Stimulated activated CD4-positive, alpha-beta T cell treated with anti-CD3 and anti-CD28 coated beads, Interleukin-1b, Interleukin-23, amount 100 ng/mL, for 24 hours (primary cell): ENCODE data around the gene NPHS1.
"Not testable (repeated sequence)": the region's sequence is repeated elsewhere in the genome, so short reads cannot be mapped to it uniquely, and the experiment has no call there.

ENCODE experiments used
- DNase-seq, 4 experiments: peaks; one replicate each; pipeline ENCODE4 v3.0.0-alpha.2; 2020; ENCODE audit warnings: low read depth in 4 of 4, low spot score in 1 of 4

NPHS1 gene, protein sequence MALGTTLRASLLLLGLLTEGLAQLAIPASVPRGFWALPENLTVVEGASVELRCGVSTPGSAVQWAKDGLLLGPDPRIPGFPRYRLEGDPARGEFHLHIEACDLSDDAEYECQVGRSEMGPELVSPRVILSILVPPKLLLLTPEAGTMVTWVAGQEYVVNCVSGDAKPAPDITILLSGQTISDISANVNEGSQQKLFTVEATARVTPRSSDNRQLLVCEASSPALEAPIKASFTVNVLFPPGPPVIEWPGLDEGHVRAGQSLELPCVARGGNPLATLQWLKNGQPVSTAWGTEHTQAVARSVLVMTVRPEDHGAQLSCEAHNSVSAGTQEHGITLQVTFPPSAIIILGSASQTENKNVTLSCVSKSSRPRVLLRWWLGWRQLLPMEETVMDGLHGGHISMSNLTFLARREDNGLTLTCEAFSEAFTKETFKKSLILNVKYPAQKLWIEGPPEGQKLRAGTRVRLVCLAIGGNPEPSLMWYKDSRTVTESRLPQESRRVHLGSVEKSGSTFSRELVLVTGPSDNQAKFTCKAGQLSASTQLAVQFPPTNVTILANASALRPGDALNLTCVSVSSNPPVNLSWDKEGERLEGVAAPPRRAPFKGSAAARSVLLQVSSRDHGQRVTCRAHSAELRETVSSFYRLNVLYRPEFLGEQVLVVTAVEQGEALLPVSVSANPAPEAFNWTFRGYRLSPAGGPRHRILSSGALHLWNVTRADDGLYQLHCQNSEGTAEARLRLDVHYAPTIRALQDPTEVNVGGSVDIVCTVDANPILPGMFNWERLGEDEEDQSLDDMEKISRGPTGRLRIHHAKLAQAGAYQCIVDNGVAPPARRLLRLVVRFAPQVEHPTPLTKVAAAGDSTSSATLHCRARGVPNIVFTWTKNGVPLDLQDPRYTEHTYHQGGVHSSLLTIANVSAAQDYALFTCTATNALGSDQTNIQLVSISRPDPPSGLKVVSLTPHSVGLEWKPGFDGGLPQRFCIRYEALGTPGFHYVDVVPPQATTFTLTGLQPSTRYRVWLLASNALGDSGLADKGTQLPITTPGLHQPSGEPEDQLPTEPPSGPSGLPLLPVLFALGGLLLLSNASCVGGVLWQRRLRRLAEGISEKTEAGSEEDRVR (N-terminal part only)

DNA sequence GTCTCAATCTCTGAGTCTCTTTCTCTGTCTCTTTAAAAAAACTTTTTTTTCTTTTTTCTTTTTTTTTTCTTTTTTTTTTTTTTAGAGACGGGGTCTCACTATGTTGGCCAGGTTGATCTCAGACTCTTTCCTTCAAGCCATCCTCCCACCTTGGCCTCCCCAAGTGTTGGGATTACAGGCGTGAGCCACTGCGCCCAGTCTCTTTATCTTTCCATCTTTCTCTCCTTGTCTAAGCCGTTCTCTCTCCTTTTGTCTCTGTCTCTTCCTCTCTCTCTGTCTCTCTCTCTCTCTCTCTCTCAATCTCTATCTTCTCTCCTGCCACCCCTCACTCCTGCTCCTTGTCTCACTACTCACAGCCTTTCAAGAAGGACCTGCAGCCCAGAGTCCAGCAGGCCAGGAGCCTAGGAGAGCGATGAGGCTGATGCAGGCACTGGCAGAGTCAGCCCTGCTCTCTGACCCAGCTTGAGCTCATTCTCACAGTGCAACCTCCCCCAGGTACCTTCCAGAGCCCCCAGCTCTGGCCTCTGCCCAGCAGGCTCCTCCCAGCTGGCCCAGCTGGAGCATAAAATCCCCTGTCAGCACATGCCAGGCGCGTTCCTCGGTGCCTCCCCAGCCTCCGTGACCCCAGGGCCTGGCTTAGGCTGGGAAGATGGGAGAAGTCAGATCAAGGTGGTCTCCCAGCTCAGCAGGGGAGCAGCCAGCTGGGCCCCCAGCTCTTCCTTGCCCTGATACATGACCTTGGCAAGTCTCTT, at the start of gene NPHS1:
Gene NPHS1 (minus strand): TSS at position 476 of the 752 bp plus-strand sequence. CDS start 667 bp downstream, outside the sequence.
- no peak for DNase-seq

DNA sequence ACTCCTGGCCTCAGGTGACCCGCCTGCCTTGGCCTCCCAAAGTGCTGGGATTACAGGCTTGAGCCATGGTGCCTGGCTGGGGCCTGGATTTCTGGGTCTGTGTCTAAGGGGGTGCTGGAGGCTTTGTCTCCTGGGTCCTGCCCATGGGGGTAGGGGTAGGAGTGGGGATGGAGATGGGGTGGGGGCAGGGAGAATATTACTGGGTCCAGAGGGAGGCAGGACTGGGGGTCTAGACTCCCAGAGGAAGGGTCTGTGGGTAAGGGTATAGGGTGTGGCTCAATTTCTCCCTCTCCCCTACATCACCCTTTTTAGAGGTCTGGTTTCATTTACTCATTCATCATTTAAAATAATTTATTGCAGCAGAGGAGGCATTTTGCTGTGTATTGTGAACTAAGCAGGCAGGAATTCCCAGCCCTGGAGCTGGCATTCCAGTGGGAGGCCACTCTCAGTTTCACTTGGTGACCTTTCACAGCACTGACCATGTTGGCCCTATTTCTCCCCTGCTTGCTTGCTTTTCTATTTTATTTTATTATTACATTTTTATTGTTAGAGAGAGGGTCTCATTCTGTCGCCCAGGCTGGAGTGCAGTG, 48.8 kb upstream of the NPHS1 start:
- DNase-seq, result no peak

DNA sequence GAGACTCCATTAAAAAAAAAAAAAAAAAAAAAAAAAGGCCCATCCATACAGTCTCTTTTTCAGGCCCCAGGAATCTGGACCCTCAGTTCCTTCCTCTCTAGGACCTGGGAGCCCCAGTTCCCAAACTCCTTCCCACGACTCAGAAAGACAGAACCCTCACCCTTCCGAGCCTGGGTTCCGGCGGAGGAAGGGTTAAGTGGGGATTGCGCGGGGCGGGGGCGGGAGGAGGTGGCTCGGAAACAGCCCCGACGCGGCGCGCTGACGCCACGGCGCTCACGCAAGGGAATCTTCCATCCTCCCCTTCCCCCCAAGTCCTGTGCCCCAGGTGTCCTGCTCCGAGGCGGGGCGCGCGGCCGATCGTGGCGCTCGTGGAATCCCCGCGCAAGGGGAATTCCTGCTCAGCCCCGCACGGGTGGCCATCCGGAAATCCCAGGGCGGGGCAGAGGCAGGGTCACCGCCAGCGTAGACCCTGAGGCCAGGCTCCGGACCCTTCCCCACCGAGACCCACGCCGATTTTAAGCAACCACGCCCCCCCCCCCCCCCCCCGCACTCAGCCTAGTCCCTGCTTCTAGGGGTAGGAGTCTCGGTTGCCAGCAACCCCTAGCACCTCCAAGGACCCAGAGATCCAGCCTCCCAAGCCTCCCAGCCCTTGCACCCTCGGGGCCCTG, 47.4 kb upstream of the NPHS1 start:
- DNase-seq, result peak; percentile 69 to 84 (median 76)

DNA sequence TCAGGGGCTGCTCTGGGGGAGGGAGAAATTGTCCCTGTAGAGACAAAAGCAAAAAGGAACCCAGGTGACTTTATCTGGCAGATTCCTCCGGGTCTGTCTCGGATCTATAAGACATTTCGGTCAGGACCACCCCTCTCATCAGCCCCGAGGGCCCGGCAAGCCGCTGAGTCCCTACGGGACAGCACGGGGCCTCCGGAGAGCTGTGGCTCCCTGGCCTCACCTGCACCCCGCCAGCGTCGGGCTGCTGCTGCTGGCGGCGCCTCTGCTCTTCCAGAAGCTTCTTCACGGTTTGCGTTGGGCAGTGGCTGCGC, 46.1 kb upstream of the NPHS1 start:
- no peak for DNase-seq

DNA sequence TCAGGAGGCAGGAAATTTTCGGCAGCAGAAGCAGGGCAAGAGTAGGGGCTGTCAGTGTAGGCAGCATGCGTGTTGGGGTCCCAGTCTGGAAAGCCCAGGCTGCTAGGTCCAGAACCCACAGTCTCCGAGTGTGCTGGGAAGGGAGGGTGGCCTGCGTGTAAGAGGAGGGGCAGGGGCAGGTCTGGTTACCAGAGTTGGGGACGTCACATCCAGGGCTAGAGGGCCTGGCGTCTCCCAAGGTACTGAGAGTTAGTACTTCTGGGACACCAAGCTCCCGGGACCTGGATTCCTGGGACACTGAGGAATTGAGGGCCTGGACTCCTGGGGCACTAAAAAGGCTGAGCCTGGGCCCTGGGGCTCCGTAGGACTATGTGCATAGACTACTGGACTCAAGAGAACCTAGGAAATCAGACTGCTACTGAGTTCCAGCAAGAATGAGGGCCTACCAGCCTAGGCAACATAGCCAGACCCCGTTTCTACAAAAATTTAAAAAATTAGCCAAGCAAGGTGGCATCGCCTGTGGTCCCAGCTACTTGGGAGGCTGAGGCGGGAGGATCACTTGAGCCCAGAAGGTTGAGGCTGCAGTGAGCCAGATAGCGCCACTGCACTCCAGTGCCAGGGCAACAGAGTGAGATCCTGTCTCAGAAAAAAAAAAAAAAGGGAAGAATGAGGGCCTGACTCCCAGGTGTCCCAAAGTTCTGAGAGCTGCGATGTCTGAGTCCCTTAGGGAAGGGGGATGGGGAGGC, 45.6 kb upstream of the NPHS1 start:
- no peak for DNase-seq

DNA sequence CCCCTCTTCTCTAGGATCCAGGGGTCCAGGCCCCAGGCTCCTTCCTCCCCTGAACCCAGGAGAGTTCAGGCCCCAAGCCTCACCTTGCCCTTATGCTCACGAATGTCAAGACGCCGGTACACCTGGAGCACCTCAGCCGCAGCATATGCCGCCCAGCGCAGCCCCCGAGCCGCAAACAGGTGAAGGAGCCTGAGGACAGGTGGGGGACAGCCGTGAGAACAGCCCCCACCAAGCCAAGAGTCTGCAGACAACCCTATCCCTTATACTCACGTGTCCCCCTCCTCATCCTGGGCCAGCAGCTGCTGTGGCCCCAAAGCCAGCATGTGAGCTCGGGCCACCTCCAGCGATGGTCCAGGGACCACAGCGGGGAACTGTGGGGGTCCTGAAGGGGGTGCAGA, 44.3 kb upstream of the NPHS1 start:
- no peak for DNase-seq

DNA sequence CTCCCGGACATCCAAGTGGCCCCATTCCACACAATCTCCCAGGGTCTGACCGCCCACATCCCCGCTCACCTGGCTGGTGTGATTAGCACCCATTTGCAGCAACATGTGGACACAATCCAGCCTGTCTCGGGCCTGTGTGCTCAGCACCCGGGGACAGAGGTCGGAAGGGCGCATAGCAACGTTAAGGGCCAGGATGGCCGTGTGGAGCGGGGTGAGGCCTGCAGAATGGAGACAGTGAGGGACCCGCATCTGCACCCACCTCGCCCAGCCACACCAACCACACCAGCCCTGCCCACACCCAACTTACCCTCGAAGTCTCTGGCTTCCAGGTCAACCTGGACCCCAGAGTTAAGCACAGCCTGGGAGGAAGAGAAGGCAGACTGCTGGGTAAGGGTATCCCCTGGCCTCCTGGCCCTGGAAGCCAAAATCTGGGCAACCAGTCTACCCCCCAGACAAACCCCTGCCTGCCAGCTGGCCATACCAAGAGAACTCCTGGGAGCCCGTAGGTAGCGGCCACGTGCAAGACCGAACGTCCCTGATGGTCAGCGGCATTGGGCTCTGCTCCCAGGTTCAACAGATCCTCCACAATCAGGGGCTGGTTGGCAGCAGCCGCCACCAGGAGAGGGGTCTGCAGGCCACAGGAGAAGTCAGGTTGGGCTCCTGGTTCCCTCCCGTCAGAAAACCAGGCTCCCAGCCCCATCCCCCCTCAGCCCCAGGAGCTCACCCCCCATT, 43.8 kb upstream of the NPHS1 start:
- DNase-seq, result no peak

DNA sequence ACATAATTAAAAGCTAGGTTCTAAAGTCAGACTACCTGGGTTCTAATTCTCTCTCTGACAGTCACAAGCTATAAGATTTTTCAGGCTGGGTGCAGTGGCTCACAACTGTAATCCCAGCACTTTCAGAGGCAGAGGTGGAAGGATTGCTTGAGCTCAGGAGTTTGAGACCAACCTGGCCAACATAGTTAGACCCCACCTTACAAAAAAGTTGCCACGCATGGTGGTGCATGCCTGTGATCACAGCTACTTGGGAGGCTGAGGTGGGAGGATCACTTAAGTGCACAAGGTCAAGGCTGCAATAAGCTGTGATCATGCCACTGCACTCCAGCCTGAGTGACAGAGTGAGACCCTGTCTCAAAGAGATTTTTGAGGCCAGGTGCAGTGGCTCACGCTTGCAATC, 42.0 kb upstream of the NPHS1 start:
- DNase-seq, result no peak

DNA sequence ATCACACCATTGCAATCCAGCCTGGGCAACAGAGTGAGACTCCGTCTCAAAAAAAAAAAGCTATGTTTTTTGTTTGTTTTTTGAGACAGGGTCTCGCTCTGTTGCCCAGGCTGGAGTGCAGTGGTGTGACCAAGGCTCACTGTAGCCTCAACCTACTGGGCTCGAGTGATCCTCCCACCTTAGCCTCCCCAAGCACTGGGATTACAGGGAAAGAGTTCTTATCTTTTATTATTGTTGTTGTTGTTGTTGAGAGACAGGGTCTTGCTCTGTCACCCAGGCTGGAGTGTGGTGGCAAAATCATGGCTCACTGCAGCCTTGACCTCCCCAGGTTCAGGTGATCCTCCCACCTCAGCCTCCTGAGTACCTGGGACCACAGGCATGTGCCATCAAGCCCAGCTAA, 39.5 kb upstream of the NPHS1 start:
- not testable (repeated sequence) for DNase-seq

DNA sequence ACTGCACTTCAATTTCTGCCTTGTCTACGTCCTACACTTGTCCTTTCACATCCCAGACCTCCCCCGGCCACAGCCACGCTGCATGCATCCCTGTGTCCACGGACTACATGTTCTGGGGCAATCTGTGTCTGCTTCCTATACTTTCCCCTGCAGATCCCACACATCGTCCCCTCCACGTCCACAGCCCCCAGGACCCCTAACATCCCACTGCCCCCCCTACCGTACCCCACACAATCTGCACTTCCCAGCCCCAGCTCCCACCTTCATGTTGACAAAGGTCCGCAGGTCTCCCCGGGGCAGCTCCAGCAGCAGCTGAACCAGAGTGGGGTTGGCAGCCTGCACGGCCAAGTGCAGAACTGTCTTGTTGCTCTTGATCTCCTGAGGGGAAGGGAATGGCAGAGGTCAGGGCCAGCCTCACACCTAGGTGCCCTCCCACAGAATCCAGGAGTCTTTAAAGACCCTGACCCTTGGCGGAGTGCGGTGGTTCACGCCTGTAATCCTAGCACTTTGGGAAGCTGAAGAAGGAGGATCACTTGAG, 37.9 kb upstream of the NPHS1 start:
- no peak for DNase-seq

DNA sequence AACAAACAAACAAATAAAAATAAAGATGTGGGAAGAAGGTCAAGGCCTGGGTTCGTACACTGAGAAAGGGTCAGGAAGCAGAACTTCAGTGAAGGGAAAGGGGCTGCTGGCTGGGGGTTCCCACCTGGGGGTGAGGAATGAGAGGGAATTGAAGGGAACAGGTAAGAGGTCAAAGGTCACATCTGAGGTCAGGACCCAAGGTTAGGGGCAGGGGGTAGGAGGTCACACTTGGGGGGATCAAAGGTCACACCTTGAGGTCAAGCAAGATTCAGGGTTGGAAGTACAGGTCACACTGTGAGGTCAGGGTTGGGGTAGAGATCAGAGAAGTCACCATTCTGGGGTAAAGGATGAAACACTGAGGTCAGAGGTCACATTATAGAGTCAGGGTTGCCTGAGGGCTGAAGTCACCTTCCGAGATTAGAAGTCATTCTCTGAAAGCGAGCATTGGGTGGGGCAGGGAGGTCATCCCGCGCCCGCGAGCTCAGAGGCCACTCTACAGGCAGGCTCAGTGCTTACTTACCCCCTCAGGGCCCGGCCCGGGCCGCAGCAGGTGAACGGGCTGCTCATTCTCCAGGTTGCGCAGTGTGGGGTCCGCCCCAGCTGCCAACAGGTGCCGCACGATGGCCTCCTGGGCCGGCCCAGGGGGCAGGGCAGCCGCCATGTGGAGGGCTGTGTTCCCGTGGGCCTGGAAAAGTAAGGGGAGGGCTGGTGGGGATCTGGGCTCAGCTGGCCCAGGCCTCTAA, 37.2 kb upstream of the NPHS1 start:
- no peak for DNase-seq

DNA sequence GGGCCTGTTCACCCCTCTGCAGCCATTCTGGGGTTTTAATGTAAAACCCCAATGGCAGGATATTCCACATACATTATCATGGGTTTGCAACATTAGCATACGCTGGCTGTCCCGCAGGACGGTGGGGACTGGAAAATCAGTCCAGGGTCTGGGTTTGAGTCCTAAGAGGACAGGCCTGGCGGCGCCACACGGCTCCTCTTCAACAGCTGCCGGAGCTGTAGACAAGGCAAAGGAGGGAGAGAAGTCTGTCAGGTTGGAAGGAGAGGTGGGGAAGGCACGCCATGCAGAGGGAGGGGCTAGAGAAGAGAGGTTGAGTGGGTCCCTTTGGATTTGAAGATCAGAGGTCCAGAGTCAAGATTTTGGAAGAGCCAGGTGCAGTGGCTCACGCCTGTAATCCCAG, 36.1 kb upstream of the NPHS1 start:
- no peak for DNase-seq

DNA sequence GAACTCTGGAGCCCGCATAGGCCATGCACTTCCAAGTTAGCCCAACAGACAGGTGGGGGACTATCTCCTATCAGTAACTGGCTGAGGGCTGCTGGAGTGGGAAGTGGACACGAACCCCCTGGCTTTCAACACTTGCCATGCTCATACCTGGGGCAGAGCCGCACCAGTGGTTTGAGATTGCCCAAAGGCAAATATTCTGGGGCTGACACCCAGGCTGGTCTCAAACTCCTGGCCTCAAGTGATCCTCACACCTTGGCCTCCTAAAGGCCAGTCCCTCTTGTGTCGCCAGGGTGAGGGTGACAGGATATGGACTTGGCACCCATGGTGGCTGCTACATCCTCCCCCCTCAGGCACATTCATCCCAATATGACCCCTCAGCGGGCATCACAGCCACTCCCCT, 34.9 kb upstream of the NPHS1 start:
- no peak for DNase-seq

DNA sequence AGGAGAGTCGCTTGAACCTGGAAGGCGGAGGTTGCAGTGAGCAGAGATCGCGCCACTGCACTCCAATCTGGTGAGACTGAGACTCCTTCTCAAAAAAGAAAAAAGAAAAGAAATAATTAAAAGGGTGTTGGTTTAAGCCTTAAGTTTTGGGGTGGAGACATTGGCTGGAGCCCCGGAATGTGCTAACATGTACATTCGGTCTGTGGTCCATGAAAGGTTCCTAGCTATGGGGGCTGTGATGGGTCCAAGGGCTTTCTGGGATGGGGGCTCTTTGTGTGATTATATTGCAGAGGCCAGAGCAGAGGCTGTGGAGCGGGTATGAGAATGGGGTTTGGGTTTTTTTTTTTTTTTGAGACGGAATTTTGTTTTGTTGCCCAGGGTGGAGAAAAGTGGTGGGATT, 33.6 kb upstream of the NPHS1 start:
- DNase-seq, result no peak

DNA sequence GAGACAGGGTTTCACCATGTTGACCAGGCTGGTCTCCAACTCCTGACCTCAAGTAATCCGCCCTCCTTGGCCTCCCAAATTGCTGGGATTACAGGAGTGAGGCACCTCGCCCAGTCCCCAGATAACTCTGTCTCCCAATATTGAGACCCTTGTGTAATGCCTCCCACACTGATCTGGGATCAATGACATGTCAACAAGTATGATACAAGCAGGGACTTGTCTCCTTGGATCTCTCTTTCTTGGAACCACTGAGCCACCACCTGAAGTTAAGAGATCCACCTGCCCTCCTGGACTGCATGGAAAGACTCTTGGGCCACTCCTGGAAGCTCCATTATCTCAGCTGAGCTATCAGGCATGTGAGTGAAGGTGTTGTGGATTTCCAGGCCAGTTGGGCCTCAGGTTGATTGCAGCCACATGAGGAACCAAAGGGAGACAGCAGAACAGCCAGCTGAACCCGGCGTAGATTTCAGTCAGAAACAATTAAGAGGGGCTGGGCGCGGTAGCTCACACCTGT, 33.0 kb upstream of the NPHS1 start:
- DNase-seq, result no peak

DNA sequence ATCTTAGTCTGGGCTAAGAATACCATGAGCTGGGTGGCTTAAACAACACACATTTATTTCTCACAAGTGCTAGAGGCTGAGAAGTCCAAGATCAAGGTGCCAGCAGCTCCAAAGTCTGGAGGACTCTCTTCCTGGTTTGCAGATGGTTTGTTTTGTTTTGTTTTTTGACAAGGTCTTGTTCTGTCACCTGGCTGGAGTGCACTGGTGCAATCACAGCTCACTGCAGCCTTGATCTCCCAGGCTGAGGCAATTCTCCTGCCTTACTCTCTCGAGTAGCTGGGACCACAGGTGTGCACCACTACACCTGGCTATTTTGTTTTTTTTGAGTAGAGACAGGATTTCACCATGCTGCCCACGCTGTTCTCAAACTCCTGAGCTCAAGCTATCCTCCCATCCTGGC, 31.6 kb upstream of the NPHS1 start:
- DNase-seq, result no peak

DNA sequence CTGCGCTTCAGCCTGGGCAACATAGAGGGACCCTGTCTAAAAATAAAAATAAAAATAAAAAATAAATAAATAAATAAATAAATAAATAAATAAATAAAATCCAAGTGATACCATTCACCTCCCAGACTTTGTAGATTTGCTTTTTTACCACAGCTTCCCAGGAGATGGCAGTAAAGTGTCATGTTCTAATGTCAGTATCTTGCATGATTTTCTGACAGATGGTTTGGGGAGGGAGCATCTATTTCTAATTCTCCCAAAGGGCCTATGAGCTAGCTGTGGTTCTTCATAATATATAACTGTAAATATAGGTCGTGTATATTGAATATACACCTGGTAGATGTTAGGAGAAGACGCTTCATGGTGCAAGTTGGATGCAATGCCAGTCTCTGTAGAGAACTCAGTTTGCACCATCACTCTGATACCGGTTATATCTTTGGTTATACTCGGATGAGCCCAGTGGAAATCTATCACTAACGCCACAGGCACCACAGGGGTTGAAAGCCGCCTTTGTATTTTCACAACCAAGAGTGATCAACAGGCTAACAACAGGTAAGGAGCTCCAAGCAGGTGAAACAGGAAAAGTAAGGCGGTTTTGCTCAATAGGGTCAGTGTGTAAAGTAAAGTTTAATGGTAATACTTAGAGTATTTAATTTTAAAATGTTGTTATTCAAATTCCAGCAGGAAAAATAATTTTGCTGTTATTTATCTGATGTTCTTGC, 30.0 kb upstream of the NPHS1 start:
- DNase-seq, result no peak
